Kidney (tissue), 14 donors: ENCODE data around the gene CERK. TPM values are rescaled to one million over a fixed set of nuclear protein-coding genes. Genes with fewer than 3 reads are reported as not detected.

ENCODE experiments used
- DNase-seq, 5 donors: peaks; one replicate each; pipeline ENCODE4 v3.0.0-alpha.2; 2013 to 2020
- FAIRE-seq: peaks from 2 replicates; lab custom pipeline; 2012; peaks lifted over from hg19 to GRCh38; lab: Jason Lieb, UNC
- H3K27ac ChIP-seq, 2 donors: one replicate each; pipeline ENCODE4 v1.7.0; 2013; ENCODE audit warnings: low read depth in 2 of 2, low read length in 2 of 2, inconsistent platforms in 1 of 2
- H3K27me3 ChIP-seq: one replicate; pipeline ENCODE4 v1.7.1; 2013; ENCODE audit warnings: low read length, inconsistent platforms; ENCODE audit not compliant: control insufficient read depth, insufficient read depth
- H3K36me3 ChIP-seq, 3 donors: one replicate each; pipeline versions ENCODE4 v1.7.0 to v1.7.1; 2013; ENCODE audit warnings: low read length in 3 of 3, control low read depth in 1 of 3, inconsistent platforms in 1 of 3; ENCODE audit not compliant: insufficient read depth in 3 of 3, control insufficient read depth in 2 of 3
- H3K4me1 ChIP-seq, 3 donors: one replicate each; pipeline versions ENCODE4 v1.7.0 to v1.7.1; 2013; ENCODE audit warnings: low read length in 3 of 3, inconsistent platforms in 1 of 3, low read depth in 1 of 3; ENCODE audit not compliant: control insufficient read depth in 2 of 3, insufficient read depth in 2 of 3
- H3K4me3 ChIP-seq, 3 donors: one replicate each; pipeline versions ENCODE4 v1.7.0 to v1.8.1; 2013; ENCODE audit warnings: low read length in 3 of 3, control low read depth in 1 of 3, inconsistent platforms in 1 of 3
- H3K9ac ChIP-seq, 3 donors: one replicate each; pipeline versions ENCODE4 v1.7.0 to v1.7.1; 2013; ENCODE audit warnings: low read length in 3 of 3, control low read depth in 1 of 3, inconsistent platforms in 1 of 3
- H3K9me3 ChIP-seq, 3 donors: one replicate each; pipeline versions ENCODE4 v1.7.0 to v1.7.1; 2013; ENCODE audit warnings: low read length in 3 of 3, control low read depth in 1 of 3, inconsistent platforms in 1 of 3; ENCODE audit not compliant: control insufficient read depth in 2 of 3, insufficient read depth in 1 of 3
- CTCF ChIP-seq: IDR thresholded peaks from 3 replicates; pipeline ENCODE4 v1.5.1; 2012; ENCODE audit warnings: mild to moderate bottlenecking, moderate library complexity, borderline replicate concordance; ENCODE audit not compliant: insufficient read depth; ENCODE audit errors: extremely low read depth
- intact Hi-C: fragments of 100-400 bp; cut with DNase I; formaldehyde crosslinking; loops from one replicate; pipeline ENCODE4 v1.11.1; 2022
- polyA plus RNA-seq: library from polyadenylated mRNA; stranded (reverse); fragments of 350-450 nt; fragmentation: Illumina TruSeq; extraction: RNeasy Lipid Tissue Mini Kit (QIAGEN cat#74804); gene quantifications from one replicate; pipeline ENCODE4 v1.2.3, GENCODE V29; 2014; ENCODE audit warnings: low read depth, low replicate concordance; ENCODE audit not compliant: insufficient read depth
- total RNA-seq: library from RNA; stranded (reverse); fragmentation: NEBNext Ultra II Directional; extraction: Animal tissue kit (Norgen Biotek cat#: 25700); gene quantifications from one replicate; pipeline ENCODE4 v1.2.1, GENCODE V29; 2021
- donor health status: control.
- donor health status: control.
- donor health status: control.
- donor health status: control.
- donor health status: control.
- donor health status: DM: yes; HTN: yes; CAD: no.
- donor health status: Normal renal cell carcinoma (clear cell type).

CERK gene
- total and polyA plus RNA-seq, 2 donors from 2014 or later: 21.6 to 28.2 TPM

GRCh38 chr22:46682011-46682731 is 55.9 kb downstream of the CERK start:
- Histone ChIP-seq H3K36me3 (no peaks in the 10 kb centered on the region), H3K9me3 (no peaks in the 10 kb centered on the region), H3K9ac (no peak overlapping the region), H3K27ac (no peak overlapping the region), H3K4me3 (no peak overlapping the region), H3K4me1 (no peaks in the 10 kb centered on the region), H3K27me3 (no peaks in the 10 kb centered on the region)
- intact Hi-C loops: no loop called here
- TF ChIP-seq CTCF: no peak
- DNase-seq (no peak), FAIRE-seq (no peak)

GRCh38 chr22:46681010-46681409 is 57.0 kb downstream of the CERK start:
- intact Hi-C loops: no loop called here
- H3K36me3 ChIP-seq: no peaks in the 10 kb centered on the region
- H3K9me3 ChIP-seq: no peaks in the 10 kb centered on the region
- no peaks in the 10 kb centered on the region for H3K27me3 ChIP-seq
- TF ChIP-seq CTCF: no peak
- H3K4me3 ChIP-seq: no peak overlapping the region
- no peak overlapping the region for H3K9ac ChIP-seq
- H3K4me1 ChIP-seq: no peaks in the 10 kb centered on the region
- no peak overlapping the region for H3K27ac ChIP-seq
- no peak for DNase-seq
- no peak for FAIRE-seq

GRCh38 chr22:46679706-46680269 is 58.3 kb downstream of the CERK start:
- FAIRE-seq (no peak), DNase-seq (no peak)
- H3K27ac ChIP-seq: no peak overlapping the region
- no peak overlapping the region for H3K9ac ChIP-seq
- no peaks in the 10 kb centered on the region for H3K9me3 ChIP-seq
- H3K36me3 ChIP-seq: peaks cover 0 to 2% (median 0%) of the 10 kb centered on the region in 3 donors
- H3K4me3 ChIP-seq: no peak overlapping the region
- H3K27me3 ChIP-seq: no peaks in the 10 kb centered on the region
- intact Hi-C loops: no loop called here
- no peaks in the 10 kb centered on the region for H3K4me1 ChIP-seq
- no peak for TF ChIP-seq CTCF
